ENCODE measurements around the gene CSGALNACT2.

Gene CSGALNACT2

DNA sequence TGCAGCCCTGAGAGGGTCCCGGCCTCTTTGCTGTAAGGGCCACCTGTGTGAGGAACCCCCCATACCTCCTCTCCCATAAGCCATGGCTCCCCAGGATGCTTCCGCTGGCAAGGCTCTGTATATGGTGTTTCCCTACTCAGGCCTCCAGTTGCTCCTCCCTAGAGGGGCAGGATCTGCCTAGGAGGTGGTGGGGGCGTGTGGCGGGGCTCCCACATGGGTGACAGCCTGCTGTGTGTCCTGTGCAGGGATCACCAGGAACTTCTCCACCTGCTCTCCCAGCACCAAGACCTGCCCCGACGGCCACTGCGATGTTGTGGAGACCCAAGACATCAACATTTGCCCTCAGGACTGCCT, 25.7 kb upstream of the CSGALNACT2 start:
- DNase-seq (ENCODE audit: low spot score): no peak

DNA sequence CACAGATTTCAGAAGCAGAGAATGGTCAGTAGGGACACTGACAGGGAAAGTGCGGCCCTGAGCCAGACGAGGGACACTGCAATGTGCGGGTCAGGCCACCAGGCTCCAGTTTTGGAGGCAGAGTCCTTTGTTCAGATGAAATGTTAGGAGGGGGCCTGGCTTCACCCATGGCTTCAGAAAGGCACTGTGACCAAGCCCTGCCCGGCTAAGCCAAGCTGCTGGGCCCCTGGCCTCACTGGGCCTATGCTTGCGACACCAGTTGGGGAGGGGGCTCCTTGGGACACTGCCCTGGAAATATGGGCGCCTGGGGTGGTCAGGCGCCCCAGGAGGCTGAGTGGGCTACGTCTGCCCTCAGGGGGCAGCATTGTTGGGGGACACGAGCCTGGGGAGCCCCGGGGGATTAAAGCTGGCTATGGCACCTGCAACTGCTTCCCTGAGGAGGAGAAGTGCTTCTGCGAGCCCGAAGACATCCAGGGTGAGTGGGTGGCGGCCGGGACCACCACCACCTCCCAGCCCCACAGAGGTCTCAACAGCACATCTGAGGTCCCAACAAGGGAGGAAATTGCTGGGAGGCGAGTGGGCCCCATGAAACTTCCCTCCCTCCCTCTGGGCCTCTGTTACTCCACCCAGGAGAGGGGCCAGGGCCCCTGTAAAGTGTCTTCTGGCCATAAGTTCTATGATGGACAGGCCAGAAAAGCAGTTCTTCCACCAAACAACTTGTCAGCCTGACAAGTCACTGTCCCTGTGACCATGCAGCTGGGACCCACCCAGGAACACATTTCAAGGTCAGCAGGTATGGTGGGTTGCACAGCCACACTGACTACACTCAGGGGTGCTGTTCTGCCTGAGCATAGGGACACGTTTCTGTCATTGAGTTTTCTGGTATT, 24.8 kb upstream of the CSGALNACT2 start:
- DNase-seq (ENCODE audit: low spot score): no peak

DNA sequence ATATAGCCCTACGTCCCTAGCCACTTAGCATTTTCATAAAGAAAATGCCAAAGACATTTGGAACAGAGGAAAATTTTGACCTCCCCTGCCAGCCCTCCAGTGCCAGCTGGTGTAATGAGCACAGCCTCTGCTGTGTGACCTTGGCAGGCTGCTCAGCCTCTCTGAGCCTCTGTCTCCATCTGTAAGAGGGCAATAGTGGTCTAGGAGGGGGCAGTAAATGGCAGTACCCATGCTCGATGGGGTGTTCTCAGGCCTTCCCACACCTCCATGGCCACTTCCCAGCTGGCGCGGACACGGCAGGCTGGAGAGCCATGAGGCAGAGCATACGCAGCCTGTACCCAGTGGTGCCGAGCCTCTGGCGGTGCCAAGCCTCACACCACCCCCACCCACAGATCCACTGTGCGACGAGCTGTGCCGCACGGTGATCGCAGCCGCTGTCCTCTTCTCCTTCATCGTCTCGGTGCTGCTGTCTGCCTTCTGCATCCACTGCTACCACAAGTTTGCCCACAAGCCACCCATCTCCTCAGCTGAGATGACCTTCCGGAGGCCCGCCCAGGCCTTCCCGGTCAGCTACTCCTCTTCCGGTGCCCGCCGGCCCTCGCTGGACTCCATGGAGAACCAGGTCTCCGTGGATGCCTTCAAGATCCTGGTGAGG, 24.0 kb upstream of the CSGALNACT2 start:
- DNase-seq (ENCODE audit: low spot score): no peak

DNA sequence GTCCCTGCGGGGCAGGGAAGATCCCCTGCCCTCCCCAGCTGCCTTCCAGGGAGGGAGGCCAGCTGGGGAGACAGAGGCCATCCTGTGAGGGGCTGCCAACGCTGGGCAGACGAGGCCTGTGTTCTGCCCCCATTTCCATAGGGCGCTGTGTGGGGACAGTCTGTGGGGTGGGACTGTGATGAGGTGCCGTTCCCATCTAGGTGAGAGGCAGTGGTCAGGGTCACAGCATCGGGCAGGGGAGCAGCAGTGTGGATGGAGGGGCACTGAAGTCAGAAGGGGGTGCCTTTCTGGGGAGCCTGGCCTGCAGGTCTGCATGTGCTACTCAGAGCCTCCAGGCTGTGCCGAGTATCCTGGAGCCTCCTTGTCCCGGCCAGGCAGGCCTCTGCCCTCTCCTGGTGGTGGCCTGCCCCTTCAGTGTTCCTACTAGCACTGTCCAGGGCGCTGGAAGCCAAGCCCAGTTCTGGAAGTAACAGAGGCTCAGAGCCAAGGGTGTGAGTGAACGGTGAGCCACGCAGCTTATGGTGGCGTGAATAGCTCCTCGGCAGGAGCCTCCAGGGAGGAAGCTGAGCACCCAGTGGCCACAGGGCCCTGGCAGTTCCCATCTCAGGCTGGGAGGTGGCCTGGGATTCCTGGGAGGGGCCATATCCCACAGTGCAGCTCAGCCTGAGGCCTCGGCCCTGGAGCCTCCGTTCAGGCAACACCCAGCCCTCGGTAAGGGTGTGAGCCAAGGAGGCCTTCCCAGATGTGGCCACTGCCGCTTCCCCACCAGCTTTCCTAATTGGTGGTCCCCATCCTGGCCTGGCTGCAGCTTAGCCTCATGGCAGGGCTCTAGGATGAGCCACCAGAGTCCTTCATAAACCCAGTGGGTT, 23.3 kb upstream of the CSGALNACT2 start:
- no peak for DNase-seq (ENCODE audit: low spot score)

DNA sequence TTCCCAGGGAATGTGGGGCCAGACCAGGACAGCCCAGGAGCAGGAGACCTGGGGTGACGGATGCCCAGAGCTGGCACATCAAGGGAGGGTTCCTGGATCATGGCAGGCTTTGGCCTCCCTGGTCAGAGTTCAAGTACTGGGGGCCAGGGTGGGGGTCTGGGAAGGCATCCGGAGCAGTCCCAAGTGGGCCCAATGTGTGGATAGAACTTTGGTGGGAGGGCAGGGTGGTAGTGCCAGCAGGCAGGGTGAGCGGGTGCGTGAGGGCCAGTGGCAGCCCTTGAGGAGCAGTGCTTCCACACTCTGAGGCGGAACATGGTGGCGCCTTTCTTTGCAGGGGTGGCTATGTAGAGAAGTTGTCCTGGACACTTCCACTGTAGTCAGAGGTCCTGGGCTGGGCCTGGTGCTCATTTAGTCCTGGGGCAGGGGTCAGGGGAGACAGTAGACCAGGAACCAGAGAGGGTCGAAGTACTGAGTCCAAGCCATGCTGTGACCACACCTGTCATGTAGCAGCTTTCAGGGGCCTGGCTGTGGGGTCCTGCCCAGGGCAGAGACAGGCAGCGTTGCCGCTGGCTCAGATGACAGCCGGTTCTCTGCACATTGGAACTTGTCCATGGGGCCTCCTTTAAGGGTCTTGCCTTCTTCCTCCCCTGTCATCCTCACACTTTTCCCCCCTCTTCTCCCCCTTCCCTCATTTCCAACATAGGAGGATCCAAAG, 22.2 kb upstream of the CSGALNACT2 start:
- DNase-seq (ENCODE audit: low spot score): no peak

DNA sequence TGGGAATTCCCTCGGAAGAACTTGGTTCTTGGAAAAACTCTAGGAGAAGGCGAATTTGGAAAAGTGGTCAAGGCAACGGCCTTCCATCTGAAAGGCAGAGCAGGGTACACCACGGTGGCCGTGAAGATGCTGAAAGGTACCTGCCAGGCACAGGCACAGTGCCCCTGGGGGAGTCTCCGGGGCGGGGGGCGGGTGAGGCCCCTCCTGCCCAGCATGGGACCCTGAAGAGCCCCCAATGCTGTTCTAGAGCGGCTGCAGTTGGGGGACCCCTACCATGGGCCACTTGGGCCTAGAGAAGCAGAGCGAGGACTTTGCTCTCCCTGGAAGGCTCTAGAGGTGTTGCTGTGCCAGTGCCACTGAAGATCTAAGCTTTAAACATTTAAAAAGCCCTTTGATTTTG, 21.6 kb upstream of the CSGALNACT2 start:
- DNase-seq (ENCODE audit: low spot score): no peak

DNA sequence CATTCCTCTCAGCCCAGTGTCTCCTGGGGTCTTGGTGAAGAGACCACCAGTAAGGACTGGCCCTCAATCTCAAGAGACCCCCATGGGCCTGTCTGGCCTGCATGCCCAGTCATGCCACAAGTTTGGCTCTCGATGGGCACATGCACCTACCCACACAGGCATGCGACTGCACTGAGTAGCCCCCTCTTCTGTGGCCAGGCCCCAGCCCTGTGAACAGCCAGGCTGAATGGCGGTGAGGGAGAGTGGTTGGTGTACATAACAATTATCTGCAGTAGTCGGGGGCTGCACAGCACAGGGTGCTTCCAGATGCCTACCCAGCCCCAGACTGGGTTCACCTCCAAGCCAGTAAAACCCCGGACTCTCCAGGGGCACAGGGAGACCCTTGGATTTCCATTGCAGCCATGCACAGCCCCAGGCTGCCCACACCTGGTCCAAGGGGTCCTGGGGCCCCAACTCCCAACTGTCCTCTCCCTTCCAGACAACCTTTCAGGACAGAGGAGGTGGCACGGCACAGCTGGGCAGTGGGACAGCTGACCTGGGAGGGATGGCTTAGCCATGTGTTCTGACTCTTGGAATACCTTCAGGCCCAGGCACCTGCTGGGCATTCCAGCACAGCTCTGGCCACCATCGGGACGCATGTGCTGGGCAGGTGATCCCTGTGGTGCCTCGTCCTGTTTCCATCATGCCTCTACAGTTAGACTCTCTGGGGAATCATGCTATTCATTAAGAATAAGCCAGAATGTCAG, 21.0 kb upstream of the CSGALNACT2 start:
- DNase-seq (ENCODE audit: low spot score): no peak

DNA sequence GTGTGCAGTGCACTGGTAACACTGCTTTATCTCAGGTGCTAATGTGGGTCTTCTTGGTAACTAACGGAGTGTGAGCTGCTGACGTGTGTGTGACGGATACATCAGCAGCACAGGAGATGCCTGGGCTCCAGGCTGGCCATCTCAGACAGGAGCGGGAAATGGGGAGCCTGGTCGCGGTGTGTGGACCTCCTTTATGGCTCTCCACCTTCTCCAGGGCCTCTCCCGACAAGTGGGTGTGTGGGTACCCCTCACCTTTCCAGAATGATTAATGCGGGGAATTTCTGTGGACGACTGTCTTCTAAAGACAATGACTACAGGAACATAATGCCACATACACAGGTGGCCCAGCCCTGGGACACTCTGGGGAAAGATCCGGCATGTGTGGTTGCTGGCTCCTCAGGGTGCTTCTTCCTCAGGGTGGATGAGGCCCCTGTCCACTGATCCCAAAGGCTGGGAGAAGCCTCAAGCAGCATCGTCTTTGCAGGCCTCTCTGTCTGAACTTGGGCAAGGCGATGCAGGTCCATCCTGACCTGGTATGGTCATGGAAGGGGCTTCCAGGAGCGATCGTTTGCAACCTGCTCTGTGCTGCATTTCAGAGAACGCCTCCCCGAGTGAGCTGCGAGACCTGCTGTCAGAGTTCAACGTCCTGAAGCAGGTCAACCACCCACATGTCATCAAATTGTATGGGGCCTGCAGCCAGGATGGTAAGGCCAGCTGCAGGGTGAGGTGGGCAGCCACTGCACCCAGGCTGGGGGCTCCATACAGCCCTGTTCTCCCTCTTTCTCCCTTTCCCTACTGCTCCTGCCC, 20.3 kb upstream of the CSGALNACT2 start:
- DNase-seq (ENCODE audit: low spot score): no peak

DNA sequence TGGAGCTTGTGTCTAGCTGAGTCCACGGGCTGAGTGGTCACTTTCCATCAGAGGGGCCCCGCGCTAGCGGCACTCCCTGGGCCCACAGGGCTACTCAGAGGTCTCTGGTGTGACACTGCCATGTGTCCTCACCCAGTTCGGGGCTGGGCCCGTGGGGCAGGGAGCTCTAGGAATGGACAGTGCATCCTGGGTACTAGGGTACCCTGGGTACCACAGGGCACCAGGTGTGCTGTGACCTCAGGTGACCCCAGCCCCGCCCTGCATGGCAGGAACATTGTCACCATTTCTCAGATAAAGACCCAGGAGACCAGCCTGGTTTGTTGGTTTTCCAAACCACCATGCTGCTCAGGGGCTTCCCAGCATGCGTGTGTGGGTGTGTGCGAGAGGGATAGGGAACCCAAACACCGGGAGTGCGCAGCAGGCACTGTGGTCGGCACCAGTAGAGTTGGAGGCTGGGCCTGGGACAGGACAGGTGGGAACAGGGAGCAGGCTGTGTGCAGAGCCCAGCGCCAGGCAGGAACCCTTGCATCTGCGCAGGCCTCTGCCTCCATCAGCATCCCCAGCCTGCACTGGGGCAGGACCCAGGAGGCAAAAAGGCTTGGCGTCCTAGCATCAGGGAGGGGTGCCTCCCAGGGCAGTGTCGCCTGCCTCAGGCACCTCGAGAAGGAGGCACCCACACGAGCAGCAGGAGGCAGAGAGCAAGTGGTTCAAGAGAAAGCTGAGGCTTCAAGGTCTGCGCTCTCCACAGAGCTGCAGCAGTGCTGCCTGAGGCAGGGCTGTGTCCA, 19.4 kb upstream of the CSGALNACT2 start:
- no peak for DNase-seq (ENCODE audit: low spot score)

DNA sequence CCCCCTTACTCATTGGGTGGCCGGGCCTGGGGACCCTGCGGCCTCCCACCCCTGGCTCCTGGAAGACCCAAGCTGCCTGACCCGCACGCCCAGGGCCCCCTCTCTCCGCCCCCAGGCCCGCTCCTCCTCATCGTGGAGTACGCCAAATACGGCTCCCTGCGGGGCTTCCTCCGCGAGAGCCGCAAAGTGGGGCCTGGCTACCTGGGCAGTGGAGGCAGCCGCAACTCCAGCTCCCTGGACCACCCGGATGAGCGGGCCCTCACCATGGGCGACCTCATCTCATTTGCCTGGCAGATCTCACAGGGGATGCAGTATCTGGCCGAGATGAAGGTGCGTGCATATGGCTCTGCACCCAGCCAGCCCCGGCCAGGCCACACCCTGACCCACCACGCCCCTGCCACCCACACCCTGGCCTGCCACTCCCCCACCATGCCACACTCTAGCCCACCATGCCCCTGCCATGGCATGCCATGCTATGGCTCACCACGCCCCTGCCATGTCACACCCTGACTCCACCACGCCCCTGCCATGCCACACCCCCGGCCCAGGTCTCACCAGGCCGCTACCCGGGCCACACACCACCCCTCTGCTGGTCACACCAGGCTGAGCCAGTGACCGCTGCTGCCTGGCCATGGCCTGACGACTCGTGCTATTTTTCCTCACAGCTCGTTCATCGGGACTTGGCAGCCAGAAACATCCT, 18.7 kb upstream of the CSGALNACT2 start:
- DNase-seq (ENCODE audit: low spot score): no peak

DNA sequence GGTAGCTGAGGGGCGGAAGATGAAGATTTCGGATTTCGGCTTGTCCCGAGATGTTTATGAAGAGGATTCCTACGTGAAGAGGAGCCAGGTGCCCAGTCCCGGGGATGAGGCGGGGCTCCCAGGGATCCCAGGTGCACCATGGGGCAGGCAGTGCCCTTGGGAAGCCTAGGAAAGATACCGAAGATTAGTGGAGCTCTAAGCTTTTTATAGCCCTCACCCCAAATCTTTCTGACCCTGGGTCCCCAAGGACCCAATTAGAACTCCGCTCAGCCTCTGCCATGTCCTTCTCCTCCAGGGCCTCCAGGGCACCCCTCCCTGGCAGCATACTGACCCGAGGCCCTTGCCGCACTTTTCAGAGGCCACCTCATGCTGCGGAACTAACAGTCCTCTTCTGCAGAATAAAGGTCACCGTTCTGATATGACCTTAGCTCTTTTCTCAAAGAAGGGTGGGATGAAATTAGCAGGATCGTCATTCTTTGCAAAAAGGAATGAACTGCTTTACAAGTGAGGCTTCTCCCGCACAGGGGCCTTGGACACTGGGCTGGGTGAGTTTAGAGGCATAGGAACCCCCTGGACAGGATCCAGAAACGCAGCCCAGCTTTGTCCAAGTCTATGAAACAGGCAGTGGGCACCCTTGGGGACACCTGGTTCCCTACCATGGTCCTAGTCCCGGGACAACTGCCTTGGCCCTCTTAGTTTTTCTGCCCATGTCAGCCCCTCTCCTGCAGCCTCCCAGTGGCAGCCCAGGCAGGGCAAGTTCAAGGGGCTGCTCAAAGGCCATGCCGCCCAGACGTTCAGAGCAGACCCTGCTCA, 17.9 kb upstream of the CSGALNACT2 start:
- no peak for DNase-seq (ENCODE audit: low spot score)

DNA sequence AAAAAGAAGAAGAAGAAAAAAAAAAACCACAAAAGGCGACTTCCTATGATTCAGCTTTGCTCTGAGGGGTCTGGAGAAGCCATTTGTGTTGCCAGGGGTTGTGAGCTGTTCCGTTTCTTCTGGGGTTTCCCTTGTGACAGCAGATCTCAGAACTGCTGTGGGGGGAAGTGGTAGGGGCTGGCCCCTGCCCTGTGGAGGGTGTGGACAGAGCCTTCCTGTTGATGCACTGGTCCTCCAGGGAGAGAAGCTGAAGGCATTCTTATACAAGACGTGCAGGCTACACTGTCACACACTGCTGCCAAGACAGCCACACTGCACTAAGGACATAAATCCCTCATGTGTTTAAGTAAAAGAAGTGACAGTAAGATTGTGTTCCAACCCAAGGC, 17.3 kb upstream of the CSGALNACT2 start:
- no peak for DNase-seq (ENCODE audit: low spot score)

DNA sequence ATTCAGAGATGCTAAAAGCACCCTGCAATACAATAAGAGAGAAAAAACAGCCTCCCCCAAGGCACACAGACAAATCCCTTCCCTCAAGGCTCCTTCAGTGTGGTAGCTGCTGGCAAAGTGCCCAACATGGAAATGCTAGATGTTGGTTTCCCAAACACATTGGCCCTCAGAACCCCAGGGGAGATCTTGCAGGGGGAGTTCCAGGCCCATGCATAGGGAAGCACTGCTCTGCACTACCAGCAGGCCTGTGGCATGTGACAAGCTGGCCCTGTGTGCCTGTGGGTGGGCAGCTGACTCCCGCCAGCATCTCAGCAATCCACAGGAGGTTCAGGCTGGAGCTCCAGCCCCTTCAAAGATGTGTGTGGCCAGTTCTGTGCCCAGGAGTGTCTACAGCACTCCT, 16.8 kb upstream of the CSGALNACT2 start:
- DNase-seq (ENCODE audit: low spot score): no peak

DNA sequence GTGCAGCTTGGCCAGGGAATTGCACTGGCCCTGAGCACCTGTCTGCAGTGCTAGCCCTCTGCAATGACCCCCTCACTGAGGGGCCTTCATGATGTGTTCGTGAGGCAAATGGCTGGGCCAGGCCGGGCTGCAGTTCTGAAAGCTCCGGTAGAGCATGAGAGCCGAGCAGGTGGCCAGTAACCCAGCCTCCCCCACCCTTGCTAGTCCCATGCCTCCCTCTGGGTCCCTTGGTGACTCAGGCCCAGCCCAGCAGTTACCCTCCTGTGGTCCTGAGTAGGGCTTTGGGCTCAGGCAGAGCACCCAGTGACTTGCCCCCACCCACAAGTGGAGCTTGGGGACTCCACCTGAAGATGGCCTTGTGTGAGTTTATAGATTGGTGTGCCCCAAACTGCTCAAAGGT, 16.1 kb upstream of the CSGALNACT2 start:
- DNase-seq (ENCODE audit: low spot score): no peak

DNA sequence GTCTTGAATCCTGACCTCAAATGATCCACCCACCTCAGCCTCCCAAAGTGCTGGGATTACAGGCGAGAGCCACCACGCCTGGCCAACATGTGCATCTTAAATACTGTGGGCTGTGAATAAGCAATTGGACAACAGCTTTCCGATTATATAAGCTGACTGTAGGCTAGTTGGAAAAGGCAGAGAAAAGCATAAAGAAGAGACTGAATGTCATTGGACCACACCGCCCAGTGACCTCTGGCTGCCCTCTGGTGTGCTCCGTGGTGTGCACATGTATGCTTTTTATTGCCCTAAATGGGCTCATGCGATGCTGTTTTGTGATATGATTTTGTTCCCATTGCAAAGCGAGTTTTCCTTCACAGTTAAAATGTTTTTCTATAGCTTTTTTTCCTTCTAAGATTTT, 15.4 kb upstream of the CSGALNACT2 start:
- DNase-seq (ENCODE audit: low spot score): no peak

DNA sequence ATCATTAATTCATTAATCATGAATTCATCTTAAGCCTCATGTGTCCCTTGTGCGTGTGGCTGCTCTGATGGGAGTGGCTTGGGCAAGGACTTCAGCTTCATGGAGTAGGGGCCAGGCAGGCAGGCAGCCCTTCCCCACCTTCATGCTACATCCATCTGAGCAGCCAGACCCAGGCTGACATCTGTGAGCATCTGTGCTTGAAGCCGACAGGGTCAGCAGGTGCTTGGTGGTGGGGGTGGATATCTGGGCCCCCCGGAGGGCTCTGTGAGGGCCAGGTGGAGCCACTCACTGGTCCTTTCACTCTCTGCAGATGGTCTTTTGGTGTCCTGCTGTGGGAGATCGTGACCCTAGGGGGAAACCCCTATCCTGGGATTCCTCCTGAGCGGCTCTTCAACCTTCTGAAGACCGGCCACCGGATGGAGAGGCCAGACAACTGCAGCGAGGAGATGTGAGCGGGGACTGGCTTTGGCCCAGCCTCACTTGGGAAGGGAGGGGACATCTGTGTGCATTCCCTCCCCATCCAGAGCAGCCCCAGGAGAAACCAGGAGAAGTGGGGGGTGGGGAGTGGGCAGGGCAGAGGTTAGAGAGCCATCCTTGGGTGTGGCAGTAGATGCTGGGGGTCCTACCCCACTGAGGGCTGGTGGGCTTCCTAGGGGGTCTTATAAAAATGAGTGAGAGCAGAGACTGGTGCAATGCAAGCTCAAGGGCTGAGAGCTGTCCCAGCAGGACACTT, 14.7 kb upstream of the CSGALNACT2 start:
- no peak for DNase-seq (ENCODE audit: low spot score)

DNA sequence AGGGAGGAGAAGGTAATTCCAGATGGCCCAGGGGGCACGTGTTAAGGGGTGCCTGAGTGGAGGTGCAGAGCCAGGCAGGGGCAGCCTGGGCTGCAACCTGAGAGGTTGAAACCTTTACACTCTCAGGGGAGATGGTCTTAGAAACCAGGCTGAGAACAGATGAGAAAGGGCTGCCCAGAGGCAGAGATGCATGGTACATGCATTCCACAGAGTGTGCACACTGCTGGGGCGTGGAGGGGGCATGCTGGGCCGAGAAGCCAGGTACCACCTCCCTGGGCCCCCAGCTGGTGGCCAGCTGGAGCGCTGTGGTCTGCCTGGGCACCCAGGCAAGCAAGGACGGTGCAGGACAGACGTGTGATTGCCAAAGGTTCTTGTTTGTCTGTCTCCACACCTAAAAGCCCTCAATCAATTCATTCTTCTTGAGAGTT, 14.1 kb upstream of the CSGALNACT2 start:
- DNase-seq (ENCODE audit: low spot score): no peak

All from putamen (tissue), 1 donor.